ENCODE measurements around the gene RCOR1.

RCOR1 gene

GRCh38 chr14:102675396-102675795 is 82.9 kb downstream of the RCOR1 start:
- no peak overlapping the region for H3K4me3 ChIP-seq (ENCODE audit: low read depth, low read length)
- TF ChIP-seq, protein P1, sequence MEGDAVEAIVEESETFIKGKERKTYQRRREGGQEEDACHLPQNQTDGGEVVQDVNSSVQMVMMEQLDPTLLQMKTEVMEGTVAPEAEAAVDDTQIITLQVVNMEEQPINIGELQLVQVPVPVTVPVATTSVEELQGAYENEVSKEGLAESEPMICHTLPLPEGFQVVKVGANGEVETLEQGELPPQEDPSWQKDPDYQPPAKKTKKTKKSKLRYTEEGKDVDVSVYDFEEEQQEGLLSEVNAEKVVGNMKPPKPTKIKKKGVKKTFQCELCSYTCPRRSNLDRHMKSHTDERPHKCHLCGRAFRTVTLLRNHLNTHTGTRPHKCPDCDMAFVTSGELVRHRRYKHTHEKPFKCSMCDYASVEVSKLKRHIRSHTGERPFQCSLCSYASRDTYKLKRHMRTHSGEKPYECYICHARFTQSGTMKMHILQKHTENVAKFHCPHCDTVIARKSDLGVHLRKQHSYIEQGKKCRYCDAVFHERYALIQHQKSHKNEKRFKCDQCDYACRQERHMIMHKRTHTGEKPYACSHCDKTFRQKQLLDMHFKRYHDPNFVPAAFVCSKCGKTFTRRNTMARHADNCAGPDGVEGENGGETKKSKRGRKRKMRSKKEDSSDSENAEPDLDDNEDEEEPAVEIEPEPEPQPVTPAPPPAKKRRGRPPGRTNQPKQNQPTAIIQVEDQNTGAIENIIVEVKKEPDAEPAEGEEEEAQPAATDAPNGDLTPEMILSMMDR (IDR thresholded peaks at IDR 0.05; ENCODE audit: insufficient read depth, low read depth, low read length, missing control alignments): no peak
- DNase-seq (ENCODE audit: low read depth): no peak

DNA sequence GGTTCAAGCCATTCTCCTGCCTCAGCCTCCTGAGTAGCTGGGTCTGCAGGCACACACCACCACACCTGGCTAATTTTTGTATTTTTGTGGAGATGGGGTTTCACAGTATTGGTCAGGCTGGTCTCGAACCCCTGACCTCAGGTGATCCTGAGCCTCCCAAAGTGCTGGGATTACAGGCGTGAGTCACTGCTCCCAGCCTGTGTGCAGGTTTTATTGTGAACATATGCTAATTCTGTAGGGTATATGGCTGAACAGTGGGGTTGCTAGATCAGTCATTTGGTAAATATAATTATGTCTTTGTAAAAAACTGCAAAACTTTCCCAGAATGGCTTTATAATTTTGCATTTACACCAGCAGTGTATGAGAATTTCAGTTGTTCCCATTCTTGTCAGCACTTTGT is 85.9 kb downstream of the RCOR1 start:
- H3K4me3 ChIP-seq (ENCODE audit: low read depth, low read length): no peak overlapping the region
- TF ChIP-seq, protein P1 (IDR thresholded peaks at IDR 0.05; ENCODE audit: insufficient read depth, low read depth, low read length, missing control alignments): no peak
- DNase-seq (ENCODE audit: low read depth): no peak

DNA sequence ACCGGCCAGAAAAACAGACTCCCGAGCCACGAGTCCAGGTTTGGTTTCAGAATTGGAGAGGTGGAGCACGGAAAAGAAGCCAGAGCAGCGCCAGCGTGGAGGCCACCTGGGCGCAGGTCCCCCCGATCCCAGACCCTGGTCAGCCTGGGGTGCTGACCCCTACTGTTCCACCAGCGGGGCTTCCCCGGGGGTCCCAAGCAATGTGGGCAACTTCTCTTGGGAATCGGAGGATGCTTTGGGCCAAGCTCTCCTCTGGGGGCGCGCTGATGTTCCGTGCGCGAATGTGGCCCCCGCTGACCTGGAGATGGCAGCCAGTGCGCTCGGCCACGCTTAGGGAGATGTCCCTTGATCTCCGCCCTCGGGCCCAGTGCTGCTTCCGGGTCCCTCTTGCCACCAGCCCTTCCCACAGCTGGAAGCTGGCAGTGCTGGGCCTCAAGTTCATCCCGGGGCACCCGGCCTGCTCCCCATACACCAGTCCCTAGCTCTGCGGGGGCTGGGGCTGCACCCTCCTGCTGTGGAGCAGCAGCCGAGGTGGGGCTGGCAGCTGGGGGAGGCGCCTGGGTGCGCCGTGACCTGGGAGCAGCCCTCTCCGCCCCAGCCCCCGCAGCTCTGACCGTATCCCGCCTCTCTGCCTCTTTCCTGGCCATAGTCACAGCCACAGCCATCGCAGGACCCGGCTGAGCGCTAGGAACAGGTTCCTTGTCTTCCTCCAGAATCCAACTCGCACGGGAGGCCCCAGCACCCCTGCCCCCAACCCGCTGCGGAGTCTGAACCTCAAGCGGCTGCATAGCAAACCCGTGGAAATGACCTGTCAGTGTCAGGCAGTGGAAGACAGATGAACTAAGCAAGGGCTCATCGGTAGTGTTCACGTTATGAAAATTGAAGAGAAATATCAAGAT is 91.2 kb downstream of the RCOR1 start:
- H3K4me3 ChIP-seq (ENCODE audit: low read depth, low read length): no peak overlapping the region
- DNase-seq (ENCODE audit: low read depth): no peak
- TF ChIP-seq, protein P1 (IDR thresholded peaks at IDR 0.05; ENCODE audit: insufficient read depth, low read depth, low read length, missing control alignments): no peak

- DNase-seq (ENCODE audit: low read depth): no peak
- TF ChIP-seq, protein P1 (IDR thresholded peaks at IDR 0.05; ENCODE audit: insufficient read depth, low read depth, low read length, missing control alignments): no peak
- H3K4me3 ChIP-seq (ENCODE audit: low read depth, low read length): no peak overlapping the region
Measured at GRCh38 chr14:102684298-102684663, 91.8 kb downstream of the RCOR1 start.

- DNase-seq (ENCODE audit: low read depth): no peak
- H3K4me3 ChIP-seq (ENCODE audit: low read depth, low read length): no peak overlapping the region
- TF ChIP-seq, protein P1 (IDR thresholded peaks at IDR 0.05; ENCODE audit: insufficient read depth, low read depth, low read length, missing control alignments): no peak
Measured at GRCh38 chr14:102686196-102686801, 93.8 kb downstream of the RCOR1 start.

GRCh38 chr14:102688290-102688689 is 95.8 kb downstream of the RCOR1 start:
- TF ChIP-seq, protein P1 (IDR thresholded peaks at IDR 0.05; ENCODE audit: insufficient read depth, low read depth, low read length, missing control alignments): no peak
- no peak for DNase-seq (ENCODE audit: low read depth)
- H3K4me3 ChIP-seq (ENCODE audit: low read depth, low read length): no peak overlapping the region
